NB4 (cell line): ENCODE measurements around the gene DOK6.

Experiments used
- DNase-seq: peaks from one replicate; pipeline ENCODE4 v3.0.0; 2010; ENCODE audit warnings: low read depth
- H3K4me3 ChIP-seq: one replicate; pipeline ENCODE4 v1.5.1; 2011; ENCODE audit warnings: mild to moderate bottlenecking, low read depth, low read length, moderate library complexity
- MAX ChIP-seq: IDR thresholded peaks from 2 replicates; pipeline ENCODE4 v1.6.1; 2011; ENCODE audit warnings: low read depth, low read length
- MYC ChIP-seq: IDR thresholded peaks from 2 replicates; pipeline ENCODE4 v1.6.1; 2011; ENCODE audit warnings: low read depth, low read length
- POLR2A ChIP-seq: IDR thresholded peaks from 2 replicates; pipeline ENCODE4 v1.6.1; 2011; ENCODE audit warnings: mild to moderate bottlenecking; ENCODE audit not compliant: insufficient read length; ENCODE audit errors: extremely low read depth
- TF ChIP-seq, protein P1 (sequence below): IDR thresholded peaks from one replicate; pipeline ENCODE4 v1.5.1; 2012; ENCODE audit warnings: low read depth, low read length

The DOK6 gene

DNA sequence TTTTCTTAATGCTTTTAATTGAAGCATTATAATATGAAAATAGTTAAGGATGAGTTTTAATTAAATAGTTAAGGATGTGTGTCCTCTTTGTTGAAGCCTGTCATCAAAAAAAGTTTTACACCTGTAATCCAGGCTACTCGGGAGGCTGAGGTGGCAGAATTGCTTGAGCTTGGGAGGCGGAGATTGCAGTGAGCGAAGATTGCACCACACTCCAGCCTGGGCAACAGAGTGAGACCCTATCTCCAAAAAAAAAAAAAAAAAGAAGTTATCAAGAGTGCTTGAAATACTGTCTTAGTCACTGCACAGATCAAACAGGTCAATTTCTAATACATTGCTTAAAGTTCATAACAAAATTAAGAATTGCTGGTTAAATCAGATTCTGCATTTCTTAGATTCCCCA lies 353.4 kb downstream of the DOK6 start:
- no peak overlapping the region for H3K4me3 ChIP-seq
- no peak for DNase-seq
- TF ChIP-seq MYC: no peak
- no peak for TF ChIP-seq MAX
- no peak for TF ChIP-seq POLR2A
- TF ChIP-seq, protein P1, sequence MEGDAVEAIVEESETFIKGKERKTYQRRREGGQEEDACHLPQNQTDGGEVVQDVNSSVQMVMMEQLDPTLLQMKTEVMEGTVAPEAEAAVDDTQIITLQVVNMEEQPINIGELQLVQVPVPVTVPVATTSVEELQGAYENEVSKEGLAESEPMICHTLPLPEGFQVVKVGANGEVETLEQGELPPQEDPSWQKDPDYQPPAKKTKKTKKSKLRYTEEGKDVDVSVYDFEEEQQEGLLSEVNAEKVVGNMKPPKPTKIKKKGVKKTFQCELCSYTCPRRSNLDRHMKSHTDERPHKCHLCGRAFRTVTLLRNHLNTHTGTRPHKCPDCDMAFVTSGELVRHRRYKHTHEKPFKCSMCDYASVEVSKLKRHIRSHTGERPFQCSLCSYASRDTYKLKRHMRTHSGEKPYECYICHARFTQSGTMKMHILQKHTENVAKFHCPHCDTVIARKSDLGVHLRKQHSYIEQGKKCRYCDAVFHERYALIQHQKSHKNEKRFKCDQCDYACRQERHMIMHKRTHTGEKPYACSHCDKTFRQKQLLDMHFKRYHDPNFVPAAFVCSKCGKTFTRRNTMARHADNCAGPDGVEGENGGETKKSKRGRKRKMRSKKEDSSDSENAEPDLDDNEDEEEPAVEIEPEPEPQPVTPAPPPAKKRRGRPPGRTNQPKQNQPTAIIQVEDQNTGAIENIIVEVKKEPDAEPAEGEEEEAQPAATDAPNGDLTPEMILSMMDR: no peak

- TF ChIP-seq MYC (no peak), POLR2A (no peak), MAX (no peak)
- TF ChIP-seq, protein P1: no peak
- H3K4me3 ChIP-seq: no peak overlapping the region
- DNase-seq: no peak
These were observed 354.4 kb downstream of the DOK6 start for GRCh38 chr18:69755041-69755440.

GRCh38 chr18:69755856-69756496 lies 355.3 kb downstream of the DOK6 start:
- TF ChIP-seq MYC (no peak), MAX (no peak)
- DNase-seq: no peak
- H3K4me3 ChIP-seq: no peak overlapping the region

- DNase-seq: no peak
- no peak overlapping the region for H3K4me3 ChIP-seq
- TF ChIP-seq, protein P1: no peak
- TF ChIP-seq POLR2A (no peak), MYC (no peak)
These were observed 357.0 kb downstream of the DOK6 start for GRCh38 chr18:69757733-69758132.

- TF ChIP-seq, protein P1: no peak
- TF ChIP-seq POLR2A: no peak
- TF ChIP-seq MAX: no peak
- no peak for TF ChIP-seq MYC
- no peak for DNase-seq
- H3K4me3 ChIP-seq: no peak overlapping the region
These were observed 357.8 kb downstream of the DOK6 start for GRCh38 chr18:69758458-69758857.

GRCh38 chr18:69759046-69759445 lies 358.4 kb downstream of the DOK6 start:
- no peak for DNase-seq
- TF ChIP-seq MYC: no peak
- TF ChIP-seq, protein P1: no peak
- TF ChIP-seq POLR2A: no peak
- TF ChIP-seq MAX: no peak
- no peak overlapping the region for H3K4me3 ChIP-seq
